G401.6 (cell line): ENCODE measurements around the gene RMDN2.
A peak's percentile ranks its signal among the peaks of the same experiment; 100 is the strongest.

Source experiments
- FAIRE-seq: peaks from 2 replicates; lab custom pipeline; 2012; peaks lifted over from hg19 to GRCh38; lab: Jason Lieb, UNC

The RMDN2 gene, protein sequence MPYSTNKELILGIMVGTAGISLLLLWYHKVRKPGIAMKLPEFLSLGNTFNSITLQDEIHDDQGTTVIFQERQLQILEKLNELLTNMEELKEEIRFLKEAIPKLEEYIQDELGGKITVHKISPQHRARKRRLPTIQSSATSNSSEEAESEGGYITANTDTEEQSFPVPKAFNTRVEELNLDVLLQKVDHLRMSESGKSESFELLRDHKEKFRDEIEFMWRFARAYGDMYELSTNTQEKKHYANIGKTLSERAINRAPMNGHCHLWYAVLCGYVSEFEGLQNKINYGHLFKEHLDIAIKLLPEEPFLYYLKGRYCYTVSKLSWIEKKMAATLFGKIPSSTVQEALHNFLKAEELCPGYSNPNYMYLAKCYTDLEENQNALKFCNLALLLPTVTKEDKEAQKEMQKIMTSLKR

GRCh38 chr2:37925063-37925897, at the start of gene RMDN2:
Gene RMDN2, plus strand, starts transcription at chr2:37925287. Its CDS starts 3,991 bp downstream, at chr2:37929278.
- no peak for FAIRE-seq

GRCh38 chr2:37875403-37875906, 49.6 kb upstream of the RMDN2 start:
- FAIRE-seq: no peak

DNA sequence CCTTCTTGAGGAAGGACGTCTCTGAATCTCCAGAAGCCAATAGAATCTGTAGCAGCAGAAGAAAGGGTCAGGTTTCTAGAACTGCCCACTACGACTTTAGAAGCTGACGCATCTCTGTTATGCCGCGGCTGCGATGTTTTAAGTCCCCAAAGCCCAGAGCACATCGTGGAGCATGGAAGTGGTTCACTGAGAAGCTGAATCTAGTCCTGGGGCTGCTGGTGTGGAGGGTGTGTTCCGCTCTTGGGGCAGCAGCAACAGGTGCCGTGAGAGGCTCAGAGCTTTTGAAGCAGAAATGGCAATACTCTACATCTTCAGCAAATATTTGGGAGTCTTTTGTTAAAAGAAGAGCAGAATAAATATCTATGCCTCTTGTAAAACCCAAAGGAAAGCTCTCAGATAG, 48.9 kb upstream of the RMDN2 start:
- no peak for FAIRE-seq

- peak; percentile 92 for FAIRE-seq
These were observed 47.4 kb upstream of the RMDN2 start for GRCh38 chr2:37877457-37878315.

GRCh38 chr2:37878536-37878935, 46.6 kb upstream of the RMDN2 start:
- FAIRE-seq: no peak

GRCh38 chr2:37880551-37880950, 44.5 kb upstream of the RMDN2 start:
- no peak for FAIRE-seq

DNA sequence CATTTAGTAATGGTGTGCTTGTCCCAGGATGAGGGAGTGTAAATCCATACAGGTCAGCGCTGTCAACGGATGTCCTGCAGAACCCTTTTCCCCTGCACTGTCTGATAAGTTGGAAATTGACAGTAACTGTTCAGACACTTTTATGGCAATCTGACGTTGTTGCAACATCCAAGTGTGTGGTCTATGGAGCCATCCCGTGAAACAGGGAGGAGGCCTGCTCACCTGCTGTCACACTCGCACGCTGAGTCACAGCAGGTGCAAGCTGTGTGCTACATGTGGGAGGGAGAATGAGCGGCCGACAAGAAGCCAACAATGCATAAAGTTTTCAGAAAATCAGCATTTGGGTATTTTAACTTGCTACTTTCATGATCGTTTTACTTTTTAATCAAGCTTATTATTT, 43.7 kb upstream of the RMDN2 start:
- FAIRE-seq: no peak

GRCh38 chr2:37882036-37882435, 43.1 kb upstream of the RMDN2 start:
- no peak for FAIRE-seq

DNA sequence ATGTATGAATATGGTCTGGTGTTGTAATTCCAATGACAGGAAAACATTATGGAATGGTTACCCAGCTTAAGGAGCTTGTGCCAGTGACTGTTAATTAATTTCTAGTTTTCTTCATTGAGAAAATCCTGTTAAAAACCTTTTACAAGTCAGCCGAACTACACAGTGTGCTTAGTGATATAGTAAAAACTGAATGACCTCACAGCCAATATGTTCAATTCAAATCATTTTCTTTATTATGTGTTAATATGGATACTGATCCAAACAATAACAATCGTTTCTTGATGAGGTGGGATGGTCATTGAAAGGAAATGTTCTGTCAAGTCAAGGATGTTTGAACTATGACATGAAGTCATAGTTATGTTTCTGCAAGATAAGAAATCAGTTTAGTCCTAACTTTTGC, 41.6 kb upstream of the RMDN2 start:
- FAIRE-seq: no peak

- no peak for FAIRE-seq
These were observed 39.6 kb upstream of the RMDN2 start for GRCh38 chr2:37885329-37885993.

GRCh38 chr2:37886745-37887144, 38.3 kb upstream of the RMDN2 start:
- no peak for FAIRE-seq

DNA sequence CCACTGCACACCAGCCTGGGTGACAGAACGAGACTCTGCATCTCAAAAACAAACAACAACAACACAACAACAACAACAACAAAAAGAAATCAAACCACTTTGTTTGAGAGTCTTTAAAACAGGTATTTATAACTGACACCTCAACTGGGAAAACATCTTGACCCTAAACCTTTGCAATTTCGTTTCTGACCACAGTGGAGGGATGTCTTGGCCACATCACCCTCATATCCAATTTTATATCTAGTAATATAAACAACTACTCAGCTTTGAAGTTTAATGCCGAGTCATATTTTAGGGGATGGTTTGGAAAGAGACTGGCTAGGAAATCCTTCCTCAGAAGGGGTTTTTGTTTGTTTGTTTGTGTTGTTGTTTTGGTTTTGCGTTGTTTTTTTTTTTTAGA, 37.8 kb upstream of the RMDN2 start:
- FAIRE-seq: no peak

DNA sequence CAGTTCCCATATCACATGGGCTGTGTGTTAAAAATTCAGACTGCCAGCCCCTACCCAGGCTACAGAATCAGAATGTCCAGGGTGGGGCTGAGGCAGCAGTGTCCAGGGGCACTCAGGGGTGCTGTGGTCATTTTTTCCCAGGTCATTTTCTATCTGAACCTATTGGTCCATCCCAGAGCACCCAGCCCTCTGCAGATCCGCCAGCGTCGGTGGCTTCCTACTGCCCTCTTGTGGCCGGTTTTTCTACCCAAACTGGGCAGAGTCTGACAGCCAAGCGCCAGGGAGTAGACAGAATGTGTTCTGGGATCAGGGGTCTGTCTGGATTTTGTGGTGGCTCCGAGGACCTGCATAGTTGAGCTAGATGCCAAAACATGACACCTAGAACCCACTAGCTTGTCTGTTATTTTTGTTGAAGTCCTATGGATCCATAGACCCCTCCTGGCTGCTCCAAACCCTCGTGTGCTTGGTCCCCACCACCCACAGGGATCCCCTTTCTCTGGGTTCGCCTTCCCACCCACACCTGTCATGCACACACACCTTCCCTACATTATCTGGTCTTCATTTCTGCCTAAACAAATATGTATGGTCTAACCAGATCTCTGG, 34.1 kb upstream of the RMDN2 start:
- FAIRE-seq: no peak

GRCh38 chr2:37891846-37892435, 33.1 kb upstream of the RMDN2 start:
- no peak for FAIRE-seq

DNA sequence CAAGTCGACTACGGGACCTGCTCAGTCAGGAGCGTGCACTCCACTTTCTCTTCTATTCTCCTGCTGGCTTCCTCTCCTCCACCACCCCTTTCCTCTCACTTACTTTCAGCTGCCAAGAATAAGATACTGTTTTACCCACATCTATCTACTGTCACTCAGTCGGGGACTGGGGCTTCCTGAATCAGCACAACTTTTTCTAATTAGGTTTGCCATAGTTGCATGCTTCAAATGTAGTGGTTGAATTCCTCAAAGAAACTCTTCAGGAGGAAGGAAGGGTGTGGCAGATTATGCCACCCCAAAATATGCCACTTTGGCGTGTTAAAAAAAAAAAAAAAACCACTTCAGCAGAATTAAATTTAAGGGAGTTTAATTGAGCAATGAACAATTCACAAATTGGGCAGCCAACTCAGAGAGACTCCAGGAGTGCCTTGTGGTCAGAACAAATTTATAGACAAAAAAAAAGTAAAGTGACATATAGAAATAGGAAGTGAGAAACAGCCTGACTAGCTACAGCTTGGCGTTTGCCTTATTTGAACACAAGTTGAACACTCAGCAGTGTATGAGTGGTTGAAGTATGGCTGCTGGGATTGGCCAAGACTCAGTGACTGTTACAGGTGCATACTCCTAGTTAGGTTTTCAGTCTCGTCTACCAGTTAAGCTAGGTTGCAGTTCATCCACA, 32.5 kb upstream of the RMDN2 start:
- no peak for FAIRE-seq

DNA sequence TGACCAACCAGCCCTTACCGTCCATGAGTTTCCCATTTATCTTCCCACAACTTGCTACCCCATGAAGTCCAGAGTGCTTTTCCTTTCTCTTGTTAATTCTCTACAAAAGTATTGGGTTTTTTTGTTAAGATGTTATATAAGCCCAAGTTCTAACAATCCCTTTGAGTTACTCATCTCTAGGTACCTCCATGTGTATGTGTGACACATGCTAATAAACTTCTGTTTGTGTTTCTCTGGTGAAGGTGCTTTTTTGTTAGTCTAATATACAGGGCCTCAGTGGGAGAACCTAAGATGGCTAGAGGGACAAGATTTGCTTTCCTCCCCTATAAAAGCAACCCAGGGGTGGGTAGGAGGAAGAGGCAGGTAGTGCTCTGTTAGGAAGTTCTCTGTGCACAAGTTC, 31.8 kb upstream of the RMDN2 start:
- FAIRE-seq: no peak

- FAIRE-seq: no peak
These were observed 31.0 kb upstream of the RMDN2 start for GRCh38 chr2:37894047-37894446.

DNA sequence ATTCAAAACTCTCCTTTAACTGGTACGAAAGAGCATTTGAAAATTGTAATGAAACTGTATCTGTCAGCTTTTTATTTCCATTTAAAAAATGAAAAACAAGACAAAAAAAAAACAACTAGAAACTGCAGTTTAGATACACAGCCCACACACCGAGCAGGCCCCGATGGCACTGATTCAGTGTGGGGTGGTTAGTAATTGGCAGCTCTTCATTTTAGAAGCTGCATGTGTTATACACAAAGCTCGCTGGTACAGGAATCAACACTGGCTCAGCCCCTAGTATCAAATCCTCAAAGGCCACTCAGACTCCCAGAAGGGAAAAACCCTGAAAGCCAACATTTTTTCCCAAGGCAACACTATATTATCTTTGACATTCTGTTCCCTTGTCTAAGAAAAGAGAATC, 30.5 kb upstream of the RMDN2 start:
- FAIRE-seq: no peak

GRCh38 chr2:37895140-37895539, 29.9 kb upstream of the RMDN2 start:
- FAIRE-seq: no peak

DNA sequence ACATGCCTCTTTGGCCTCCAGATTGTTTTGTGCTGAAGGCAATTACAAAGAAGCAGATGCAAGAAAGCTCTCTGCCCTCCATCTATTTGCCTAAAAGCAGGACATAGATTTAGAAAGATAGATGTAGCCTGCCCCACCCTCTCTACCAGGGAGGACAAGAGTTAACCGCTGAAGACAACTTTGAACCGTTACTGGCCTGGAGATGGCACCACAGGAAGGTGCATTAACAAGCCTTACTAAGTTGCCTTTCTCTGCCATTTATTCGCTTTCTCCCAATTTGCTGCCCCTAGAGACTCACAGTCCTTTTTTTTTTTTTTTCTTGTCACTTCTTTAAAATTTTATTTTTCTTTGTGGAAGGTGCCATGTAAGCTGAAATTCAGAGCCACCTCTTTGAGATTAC, 28.8 kb upstream of the RMDN2 start:
- no peak for FAIRE-seq
